IMR-90 (cell line): ENCODE results near the gene TSPAN14.

Experiments used
- POLR2A ChIP-seq: IDR thresholded peaks from 2 replicates; pipeline ENCODE4 v1.6.1; 2012; ENCODE audit warnings: mild to moderate bottlenecking, low read depth, low read length
- RAD21 ChIP-seq: IDR thresholded peaks from 2 replicates; pipeline ENCODE4 v1.6.1; 2012; ENCODE audit warnings: low read length, improper control_type of control experiment
- RCOR1 ChIP-seq: IDR thresholded peaks from 2 replicates; pipeline ENCODE4 v1.6.1; 2012; ENCODE audit warnings: mild to moderate bottlenecking, low read length, improper control_type of control experiment; ENCODE audit not compliant: insufficient replicate concordance
- TF ChIP-seq, protein P1 (sequence below): conservative IDR thresholded peaks from 2 replicates; pipeline ENCODE4 v1.5.1; 2012; ENCODE audit warnings: mild to moderate bottlenecking, low read depth, low read length, improper control_type of control experiment
- TF ChIP-seq, protein P2 (sequence below): fragments of 150-350 bp; IDR thresholded peaks from 2 replicates; pipeline ENCODE4 v1.6.1; 2017; ENCODE audit warnings: mild to moderate bottlenecking, antibody characterized with exemption, low read length, low read depth

DNA sequence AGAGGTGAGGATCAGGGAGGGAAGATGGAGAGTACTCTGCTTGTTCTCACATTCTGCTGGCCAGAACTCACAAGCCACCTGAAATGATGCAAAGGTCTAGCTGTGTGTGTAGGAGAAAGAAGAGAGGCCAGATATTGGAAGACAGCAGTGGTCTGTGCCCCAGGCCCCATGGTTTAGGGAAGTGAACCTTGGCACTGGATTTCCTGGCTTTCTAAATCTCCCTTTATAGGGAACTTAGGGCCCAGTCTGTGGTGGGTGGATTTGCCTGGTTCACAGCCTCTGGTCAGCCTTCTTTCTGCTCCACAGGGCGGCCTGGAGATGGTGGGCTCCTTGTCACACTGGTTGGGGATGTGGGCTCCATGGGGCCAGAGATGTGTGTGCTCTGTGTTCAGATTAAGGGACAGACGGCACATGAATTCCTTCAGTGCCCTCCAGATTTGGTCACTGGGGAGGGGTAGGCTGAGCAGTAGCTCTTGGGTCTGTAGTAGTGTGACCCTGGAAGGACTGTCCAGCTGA, 74.1 kb downstream of the TSPAN14 start:
- TF ChIP-seq, protein P1, sequence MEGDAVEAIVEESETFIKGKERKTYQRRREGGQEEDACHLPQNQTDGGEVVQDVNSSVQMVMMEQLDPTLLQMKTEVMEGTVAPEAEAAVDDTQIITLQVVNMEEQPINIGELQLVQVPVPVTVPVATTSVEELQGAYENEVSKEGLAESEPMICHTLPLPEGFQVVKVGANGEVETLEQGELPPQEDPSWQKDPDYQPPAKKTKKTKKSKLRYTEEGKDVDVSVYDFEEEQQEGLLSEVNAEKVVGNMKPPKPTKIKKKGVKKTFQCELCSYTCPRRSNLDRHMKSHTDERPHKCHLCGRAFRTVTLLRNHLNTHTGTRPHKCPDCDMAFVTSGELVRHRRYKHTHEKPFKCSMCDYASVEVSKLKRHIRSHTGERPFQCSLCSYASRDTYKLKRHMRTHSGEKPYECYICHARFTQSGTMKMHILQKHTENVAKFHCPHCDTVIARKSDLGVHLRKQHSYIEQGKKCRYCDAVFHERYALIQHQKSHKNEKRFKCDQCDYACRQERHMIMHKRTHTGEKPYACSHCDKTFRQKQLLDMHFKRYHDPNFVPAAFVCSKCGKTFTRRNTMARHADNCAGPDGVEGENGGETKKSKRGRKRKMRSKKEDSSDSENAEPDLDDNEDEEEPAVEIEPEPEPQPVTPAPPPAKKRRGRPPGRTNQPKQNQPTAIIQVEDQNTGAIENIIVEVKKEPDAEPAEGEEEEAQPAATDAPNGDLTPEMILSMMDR: no peak
- TF ChIP-seq, protein P2, sequence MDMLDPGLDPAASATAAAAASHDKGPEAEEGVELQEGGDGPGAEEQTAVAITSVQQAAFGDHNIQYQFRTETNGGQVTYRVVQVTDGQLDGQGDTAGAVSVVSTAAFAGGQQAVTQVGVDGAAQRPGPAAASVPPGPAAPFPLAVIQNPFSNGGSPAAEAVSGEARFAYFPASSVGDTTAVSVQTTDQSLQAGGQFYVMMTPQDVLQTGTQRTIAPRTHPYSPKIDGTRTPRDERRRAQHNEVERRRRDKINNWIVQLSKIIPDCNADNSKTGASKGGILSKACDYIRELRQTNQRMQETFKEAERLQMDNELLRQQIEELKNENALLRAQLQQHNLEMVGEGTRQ: no peak
- TF ChIP-seq POLR2A: no peak
- TF ChIP-seq RCOR1: no peak
- no peak for TF ChIP-seq RAD21
